CD14-positive monocyte (primary cell): ENCODE measurements around the gene TMPRSS15. TPM values are rescaled to one million over a fixed set of nuclear protein-coding genes. Genes with fewer than 3 reads are reported as not detected.

Source experiments
- DNase-seq, 3 donors: peaks; one replicate each; pipeline ENCODE4 v3.0.0-alpha.2; 2011 to 2022
- H2AFZ ChIP-seq: 2 replicates; pipeline ENCODE4 v1.6.0; 2012; ENCODE audit warnings: mild to moderate bottlenecking, low read depth, low read length, inconsistent platforms; ENCODE audit not compliant: insufficient read depth, poor library complexity, severe bottlenecking
- H3K27ac ChIP-seq, 2 donors: 1 replicate in 1 of 2; 2 replicates in 1 of 2; pipeline ENCODE4 v1.5.1; 2012 to 2013; ENCODE audit warnings: low read length in 2 of 2, control low read depth in 1 of 2, inconsistent platforms in 1 of 2, low read depth in 1 of 2, mild to moderate bottlenecking in 1 of 2
- H3K27me3 ChIP-seq, 2 donors: one replicate each; pipeline versions ENCODE4 v1.6.0 to v1.6.1; 2011 to 2013; ENCODE audit warnings: low read length in 2 of 2; ENCODE audit not compliant: control insufficient read depth in 2 of 2, insufficient read depth in 2 of 2
- H3K36me3 ChIP-seq, 2 donors: replicated peaks in 1 of 2; 1 replicate in 1 of 2; 2 replicates in 1 of 2; pipeline versions ENCODE4 v1.5.1 to v1.6.1; 2012 to 2013; ENCODE audit warnings: low read length in 2 of 2, control low read depth in 1 of 2, inconsistent platforms in 1 of 2, mild to moderate bottlenecking in 1 of 2; ENCODE audit not compliant: insufficient read depth in 2 of 2, control insufficient read depth in 1 of 2
- H3K4me1 ChIP-seq, 2 donors: 1 replicate in 1 of 2; 2 replicates in 1 of 2; pipeline versions ENCODE4 v1.5.1 to v1.6.1; 2012 to 2013; ENCODE audit warnings: low read length in 2 of 2, control low read depth in 1 of 2, inconsistent platforms in 1 of 2, mild to moderate bottlenecking in 1 of 2, moderate library complexity in 1 of 2; ENCODE audit not compliant: insufficient read depth in 2 of 2, control insufficient read depth in 1 of 2
- H3K4me2 ChIP-seq: replicated peaks from 2 replicates; pipeline ENCODE3; 2012; ENCODE audit warnings: low read length, moderate library complexity, mild to moderate bottlenecking; ENCODE audit not compliant: poor library complexity, severe bottlenecking; ENCODE audit errors: extremely low read depth
- H3K4me3 ChIP-seq, 3 experiments: fragments of 200-600 bp in 1 of 3; sonication (generic) in 1 of 3; replicated peaks in 1 of 3; 1 replicate in 2 of 3; 2 replicates in 1 of 3; pipeline ENCODE4 v1.5.1; 2011 to 2013; ENCODE audit warnings: low read length in 3 of 3, mild to moderate bottlenecking in 3 of 3, control low read depth in 2 of 3, low read depth in 2 of 3, inconsistent platforms in 1 of 3, moderate library complexity in 1 of 3
- H3K79me2 ChIP-seq: 2 replicates; pipeline ENCODE4 v1.6.0; 2012; ENCODE audit warnings: mild to moderate bottlenecking, control low read depth, inconsistent platforms, low read length, moderate library complexity; ENCODE audit not compliant: insufficient read depth
- H3K9ac ChIP-seq: 2 replicates; pipeline ENCODE4 v1.6.0; 2017; ENCODE audit warnings: low read length, mild to moderate bottlenecking; ENCODE audit not compliant: insufficient read depth, poor library complexity, severe bottlenecking
- H3K9me3 ChIP-seq, 2 donors: replicated peaks in 1 of 2; 1 replicate in 1 of 2; 2 replicates in 1 of 2; pipeline versions ENCODE4 v1.5.1 to v1.6.1; 2012 to 2013; ENCODE audit warnings: low read length in 2 of 2, control low read depth in 1 of 2; ENCODE audit not compliant: control insufficient read depth in 1 of 2, insufficient read depth in 1 of 2
- H4K20me1 ChIP-seq: 2 replicates; pipeline ENCODE4 v1.6.0; 2012; ENCODE audit warnings: mild to moderate bottlenecking, low read length, control low read depth, moderate library complexity; ENCODE audit not compliant: insufficient read depth
- H3K27ac Mint-ChIP-seq, 7 donors: one replicate each; pipeline ENCODE4 v1.8.0; 2020; ENCODE audit warnings: mild to moderate bottlenecking in 7 of 7, mixed read lengths in 7 of 7, moderate library complexity in 6 of 7, inconsistent platforms in 2 of 7
- H3K27me3 Mint-ChIP-seq, 3 donors: one replicate each; pipeline ENCODE4 v1.8.0; 2021 to 2022; ENCODE audit warnings: low read depth in 3 of 3, mild to moderate bottlenecking in 3 of 3, mixed read lengths in 3 of 3, moderate library complexity in 3 of 3, inconsistent platforms in 1 of 3
- H3K36me3 Mint-ChIP-seq, 2 donors: one replicate each; pipeline ENCODE4 v1.8.0; 2020; ENCODE audit warnings: mixed read lengths in 2 of 2, inconsistent platforms in 1 of 2, mild to moderate bottlenecking in 1 of 2
- H3K4me1 Mint-ChIP-seq: one replicate; pipeline ENCODE4 v1.8.0; 2020; ENCODE audit warnings: mild to moderate bottlenecking, mixed read lengths
- H3K4me3 Mint-ChIP-seq, 2 donors: one replicate each; pipeline ENCODE4 v1.8.0; 2020; ENCODE audit warnings: mild to moderate bottlenecking in 2 of 2, mixed read lengths in 2 of 2, moderate library complexity in 1 of 2
- H3K9me3 Mint-ChIP-seq, 7 donors: one replicate each; pipeline ENCODE4 v1.8.0; 2020 to 2022; ENCODE audit warnings: mixed read lengths in 7 of 7, mild to moderate bottlenecking in 6 of 7, moderate library complexity in 6 of 7, inconsistent platforms in 2 of 7
- WGBS: methylation state at CpG from one replicate; pipeline ENCODE4 v1.1.5; 2013; ENCODE audit warnings: missing lambda C conversion rate; ENCODE audit not compliant: insufficient coverage; 5-methylcytosine and 5-hydroxymethylcytosine counted together
- intact Hi-C, 2 donors: fragments of 100-400 bp; cut with micrococcal nuclease; formaldehyde crosslinking; loops; one replicate each; pipeline versions ENCODE4 v1.15.0 to v1.15.1; 2023
- polyA plus RNA-seq, 3 donors: library from polyadenylated mRNA; depleted of rRNA in 1 of 3; unstranded in 2 of 3; stranded (reverse) in 1 of 3; fragments of 300-500 nt in 2 of 3; fragments of >200 nt in 1 of 3; fragmentation: Illumina TruSeq in 2 of 3; gene quantifications; 1 replicate in 2 of 3; 2 replicates in 1 of 3; pipeline ENCODE4 v1.2.3, GENCODE V29; 2012 to 2021
- TF ChIP-seq, protein P1 (sequence below): fragments of 200-600 bp; IDR thresholded peaks from one replicate; pipeline ENCODE4 v1.8.0; 2022; ENCODE audit warnings: antibody characterized with exemption, mild to moderate bottlenecking

TMPRSS15 gene
- polyA plus RNA-seq, 3 donors, result not detected

DNA sequence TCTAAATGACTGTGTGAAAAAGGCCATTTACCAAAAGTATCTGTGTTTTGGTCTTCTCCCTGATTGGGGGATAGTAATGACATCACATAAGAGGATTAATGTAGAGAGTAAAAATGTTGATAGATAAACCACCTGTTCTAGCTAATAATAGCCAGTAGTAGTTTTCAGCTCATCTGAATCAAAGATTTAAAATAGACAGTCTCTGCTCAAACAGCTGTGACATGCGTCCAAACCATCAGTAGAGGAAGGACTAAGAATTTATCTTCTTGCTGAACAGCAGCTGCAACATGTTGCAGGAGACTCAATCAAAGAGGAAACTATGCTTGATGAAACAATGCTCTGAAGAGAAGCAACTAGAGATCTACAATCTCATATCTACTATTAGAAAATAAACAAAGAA is 21.4 kb downstream of the TMPRSS15 start:
- Mint-ChIP-seq H3K4me3 (no peak overlapping the region), H3K36me3 (no peaks in the 10 kb centered on the region), H3K27ac (no peak overlapping the region), H3K9me3 (no peaks in the 10 kb centered on the region), H3K4me1 (no peaks in the 10 kb centered on the region), H3K27me3 (no peaks in the 10 kb centered on the region)
- Histone ChIP-seq H2AFZ (no peak overlapping the region), H3K36me3 (no peaks in the 10 kb centered on the region), H3K4me1 (no peaks in the 10 kb centered on the region), H4K20me1 (no peaks in the 10 kb centered on the region), H3K9me3 (no peaks in the 10 kb centered on the region), H3K4me3 (no peak overlapping the region), H3K27me3 (no peaks in the 10 kb centered on the region), H3K79me2 (no peaks in the 10 kb centered on the region), H3K27ac (no peak overlapping the region), H3K4me2 (no peak overlapping the region), H3K9ac (no peak overlapping the region)
- DNase-seq, result no peak
- TF ChIP-seq, protein P1, sequence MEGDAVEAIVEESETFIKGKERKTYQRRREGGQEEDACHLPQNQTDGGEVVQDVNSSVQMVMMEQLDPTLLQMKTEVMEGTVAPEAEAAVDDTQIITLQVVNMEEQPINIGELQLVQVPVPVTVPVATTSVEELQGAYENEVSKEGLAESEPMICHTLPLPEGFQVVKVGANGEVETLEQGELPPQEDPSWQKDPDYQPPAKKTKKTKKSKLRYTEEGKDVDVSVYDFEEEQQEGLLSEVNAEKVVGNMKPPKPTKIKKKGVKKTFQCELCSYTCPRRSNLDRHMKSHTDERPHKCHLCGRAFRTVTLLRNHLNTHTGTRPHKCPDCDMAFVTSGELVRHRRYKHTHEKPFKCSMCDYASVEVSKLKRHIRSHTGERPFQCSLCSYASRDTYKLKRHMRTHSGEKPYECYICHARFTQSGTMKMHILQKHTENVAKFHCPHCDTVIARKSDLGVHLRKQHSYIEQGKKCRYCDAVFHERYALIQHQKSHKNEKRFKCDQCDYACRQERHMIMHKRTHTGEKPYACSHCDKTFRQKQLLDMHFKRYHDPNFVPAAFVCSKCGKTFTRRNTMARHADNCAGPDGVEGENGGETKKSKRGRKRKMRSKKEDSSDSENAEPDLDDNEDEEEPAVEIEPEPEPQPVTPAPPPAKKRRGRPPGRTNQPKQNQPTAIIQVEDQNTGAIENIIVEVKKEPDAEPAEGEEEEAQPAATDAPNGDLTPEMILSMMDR, result no peak
- WGBS, result no CpG with 5 or more reads among the region's 1 CpG
- intact Hi-C loops, result no loop called here

DNA sequence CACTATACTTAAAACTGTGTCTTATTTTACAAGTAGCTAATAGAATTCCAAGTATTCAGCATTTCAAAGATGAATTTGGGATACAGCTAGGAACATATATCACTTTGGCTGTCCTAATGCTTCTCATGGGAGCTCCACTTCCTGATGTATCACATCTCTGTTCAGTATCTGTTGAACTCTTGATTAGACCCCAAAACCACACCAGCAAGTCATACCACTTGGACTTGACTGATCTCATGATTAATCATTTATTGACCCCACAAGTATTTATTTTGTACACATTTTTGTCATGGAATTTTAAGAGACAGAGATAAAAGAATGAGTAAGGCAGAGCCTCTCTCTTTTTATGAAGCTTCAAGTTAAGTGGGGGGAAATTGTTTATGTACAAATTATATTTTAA is 30.0 kb downstream of the TMPRSS15 start:
- no peaks in the 10 kb centered on the region for H3K27me3 ChIP-seq
- no peak overlapping the region for H3K9ac ChIP-seq
- Mint-ChIP-seq H3K4me3 (no peak overlapping the region), H3K4me1 (no peaks in the 10 kb centered on the region), H3K36me3 (no peaks in the 10 kb centered on the region), H3K27ac (no peak overlapping the region), H3K27me3 (no peaks in the 10 kb centered on the region), H3K9me3 (peaks cover 0 to 3% (median 0%) of the 10 kb centered on the region in 7 donors)
- no peaks in the 10 kb centered on the region for H3K79me2 ChIP-seq
- H3K9me3 ChIP-seq, result no peaks in the 10 kb centered on the region
- no peaks in the 10 kb centered on the region for H4K20me1 ChIP-seq
- no peaks in the 10 kb centered on the region for H3K4me1 ChIP-seq
- H2AFZ ChIP-seq, result no peak overlapping the region
- DNase-seq, result no peak
- intact Hi-C loops, result no loop called here
- no peak overlapping the region for H3K4me2 ChIP-seq
- H3K4me3 ChIP-seq, result no peak overlapping the region
- no peaks in the 10 kb centered on the region for H3K36me3 ChIP-seq
- H3K27ac ChIP-seq, result no peak overlapping the region
- TF ChIP-seq, protein P1, result no peak
